ENCODE results near the gene TRIM33. TPM values are rescaled to one million over a fixed set of nuclear protein-coding genes. Genes with fewer than 3 reads are reported as not detected.

Gene TRIM33
- total and polyA plus RNA-seq, 2 donors (not counting 1 experiment from before 2014, with no cell fraction given): 17.8 to 21.5 TPM

GRCh38 chr1:114545796-114546195 lies 34.8 kb upstream of the TRIM33 start:
- Histone ChIP-seq H2AFZ (ENCODE audit: low read length) (no peak overlapping the region), H3K79me2 (ENCODE audit: control insufficient read depth, insufficient read depth, low read length) (no peaks in the 10 kb centered on the region)
- DNase-seq (ENCODE audit: low read depth in 2 of 2): no peak

DNA sequence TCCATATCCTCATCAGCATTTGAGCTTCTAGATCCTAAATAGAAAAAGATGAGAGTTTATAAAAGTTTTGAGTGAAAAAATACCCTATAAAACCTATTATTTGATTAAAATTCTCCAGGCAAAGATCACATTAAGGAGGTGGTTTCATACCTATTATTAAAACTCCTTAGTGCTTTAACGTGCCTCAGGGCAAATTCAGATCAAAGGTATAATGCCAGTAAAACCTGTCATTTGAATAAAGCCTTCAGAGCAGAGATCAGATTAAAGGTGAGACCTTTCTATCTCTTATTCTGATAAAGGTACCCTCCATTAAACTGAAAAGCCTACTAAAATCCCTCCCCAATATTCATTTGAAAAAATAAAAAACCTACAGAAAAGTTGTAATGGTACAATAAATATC lies 34.3 kb upstream of the TRIM33 start:
- Histone ChIP-seq H3K9ac (ENCODE audit: insufficient read depth, low read length) (no peak overlapping the region), H3K9me3 (ENCODE audit: control insufficient read depth, insufficient read depth, low read depth, low read length) (no peaks in the 10 kb centered on the region), H2AFZ (ENCODE audit: low read length) (no peak overlapping the region), H3K4me1 (ENCODE audit: control insufficient read depth, extremely low read depth, insufficient read depth, low read length) (no peaks in the 10 kb centered on the region), H3K36me3 (ENCODE audit: control insufficient read depth, insufficient read depth, low read length) (no peaks in the 10 kb centered on the region), H3K4me2 (ENCODE audit: extremely low read depth, insufficient read depth, low read length) (no peak overlapping the region), H3K79me2 (ENCODE audit: control insufficient read depth, insufficient read depth, low read length) (no peaks in the 10 kb centered on the region), H3K27ac (ENCODE audit: insufficient read depth, low read length) (no peak overlapping the region), H4K20me1 (ENCODE audit: control insufficient read depth, extremely low read depth, insufficient read depth, low read length) (no peaks in the 10 kb centered on the region), H3K4me3 (replicated peaks in 1 of 4; ENCODE audit: control extremely low read depth in 1 of 4, insufficient read depth in 1 of 4, low read depth in 3 of 4, low read length in 4 of 4) (no peak overlapping the region), H3K27me3 (ENCODE audit: control insufficient read depth, insufficient read depth, low read length) (no peaks in the 10 kb centered on the region)
- TF ChIP-seq EZH2 (IDR thresholded peaks at IDR 0.05; ENCODE audit: low read length, missing control alignments): no peak
- TF ChIP-seq, protein P1, sequence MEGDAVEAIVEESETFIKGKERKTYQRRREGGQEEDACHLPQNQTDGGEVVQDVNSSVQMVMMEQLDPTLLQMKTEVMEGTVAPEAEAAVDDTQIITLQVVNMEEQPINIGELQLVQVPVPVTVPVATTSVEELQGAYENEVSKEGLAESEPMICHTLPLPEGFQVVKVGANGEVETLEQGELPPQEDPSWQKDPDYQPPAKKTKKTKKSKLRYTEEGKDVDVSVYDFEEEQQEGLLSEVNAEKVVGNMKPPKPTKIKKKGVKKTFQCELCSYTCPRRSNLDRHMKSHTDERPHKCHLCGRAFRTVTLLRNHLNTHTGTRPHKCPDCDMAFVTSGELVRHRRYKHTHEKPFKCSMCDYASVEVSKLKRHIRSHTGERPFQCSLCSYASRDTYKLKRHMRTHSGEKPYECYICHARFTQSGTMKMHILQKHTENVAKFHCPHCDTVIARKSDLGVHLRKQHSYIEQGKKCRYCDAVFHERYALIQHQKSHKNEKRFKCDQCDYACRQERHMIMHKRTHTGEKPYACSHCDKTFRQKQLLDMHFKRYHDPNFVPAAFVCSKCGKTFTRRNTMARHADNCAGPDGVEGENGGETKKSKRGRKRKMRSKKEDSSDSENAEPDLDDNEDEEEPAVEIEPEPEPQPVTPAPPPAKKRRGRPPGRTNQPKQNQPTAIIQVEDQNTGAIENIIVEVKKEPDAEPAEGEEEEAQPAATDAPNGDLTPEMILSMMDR (conservative IDR thresholded peaks at IDR 0.05 in 1 of 2, IDR thresholded peaks at IDR 0.05 in 1 of 2; ENCODE audit: low read depth in 1 of 2, low read length in 2 of 2): no peak
- no peak for DNase-seq (ENCODE audit: low read depth in 2 of 2)

More at GRCh38 chr1:114545796-114546195, 34.8 kb upstream of the TRIM33 start:
- no peak overlapping the region for H3K27ac ChIP-seq (ENCODE audit: insufficient read depth, low read length)
- no peak overlapping the region for H3K9ac ChIP-seq (ENCODE audit: insufficient read depth, low read length)
- TF ChIP-seq, protein P1 (conservative IDR thresholded peaks at IDR 0.05 in 1 of 2, IDR thresholded peaks at IDR 0.05 in 1 of 2; ENCODE audit: low read depth in 1 of 2, low read length in 2 of 2): no peak
- no peak for TF ChIP-seq EZH2 (IDR thresholded peaks at IDR 0.05; ENCODE audit: low read length, missing control alignments)
- H3K4me1 ChIP-seq (ENCODE audit: control insufficient read depth, extremely low read depth, insufficient read depth, low read length): no peaks in the 10 kb centered on the region
- H4K20me1 ChIP-seq (ENCODE audit: control insufficient read depth, extremely low read depth, insufficient read depth, low read length): no peaks in the 10 kb centered on the region
- no peak overlapping the region for H3K4me3 ChIP-seq (replicated peaks in 1 of 4; ENCODE audit: control extremely low read depth in 1 of 4, insufficient read depth in 1 of 4, low read depth in 3 of 4, low read length in 4 of 4)
- no peaks in the 10 kb centered on the region for H3K36me3 ChIP-seq (ENCODE audit: control insufficient read depth, insufficient read depth, low read length)
- H3K9me3 ChIP-seq (ENCODE audit: control insufficient read depth, insufficient read depth, low read depth, low read length): no peaks in the 10 kb centered on the region
- H3K4me2 ChIP-seq (ENCODE audit: extremely low read depth, insufficient read depth, low read length): no peak overlapping the region
- no peaks in the 10 kb centered on the region for H3K27me3 ChIP-seq (ENCODE audit: control insufficient read depth, insufficient read depth, low read length)

DNA sequence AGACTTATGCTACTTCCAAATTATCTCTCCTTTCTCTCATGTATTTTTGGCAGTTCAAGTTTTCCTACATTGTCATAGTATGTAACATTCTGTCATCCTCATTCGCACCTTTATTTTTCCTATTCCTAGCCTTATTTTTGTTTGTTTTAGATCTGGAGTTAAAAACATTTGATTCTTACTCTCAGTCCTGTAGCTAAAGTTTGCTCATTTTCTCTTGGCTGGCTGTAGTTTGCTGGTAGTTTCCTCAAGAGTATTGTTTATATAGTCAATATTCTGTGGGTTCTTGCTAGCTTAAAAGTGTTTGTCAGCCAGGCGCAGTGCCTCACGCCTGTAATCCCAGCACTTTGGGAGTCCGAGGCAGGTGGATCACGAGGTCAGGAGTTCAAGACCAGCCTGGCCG lies 29.8 kb upstream of the TRIM33 start:
- H3K4me1 ChIP-seq (ENCODE audit: control insufficient read depth, extremely low read depth, insufficient read depth, low read length): no peaks in the 10 kb centered on the region
- no peak overlapping the region for H2AFZ ChIP-seq (ENCODE audit: low read length)
- H3K9ac ChIP-seq (ENCODE audit: insufficient read depth, low read length): no peak overlapping the region
- H3K79me2 ChIP-seq (ENCODE audit: control insufficient read depth, insufficient read depth, low read length): no peaks in the 10 kb centered on the region
- no peak for DNase-seq (ENCODE audit: low read depth in 2 of 2)
- TF ChIP-seq EZH2 (IDR thresholded peaks at IDR 0.05; ENCODE audit: low read length, missing control alignments): no peak
- TF ChIP-seq, protein P1 (conservative IDR thresholded peaks at IDR 0.05 in 1 of 2, IDR thresholded peaks at IDR 0.05 in 1 of 2; ENCODE audit: low read depth in 1 of 2, low read length in 2 of 2): no peak
- H3K27ac ChIP-seq (ENCODE audit: insufficient read depth, low read length): no peak overlapping the region
- H4K20me1 ChIP-seq (ENCODE audit: control insufficient read depth, extremely low read depth, insufficient read depth, low read length): no peaks in the 10 kb centered on the region
- H3K4me3 ChIP-seq (replicated peaks in 1 of 4; ENCODE audit: control extremely low read depth in 1 of 4, insufficient read depth in 1 of 4, low read depth in 3 of 4, low read length in 4 of 4): no peak overlapping the region
- H3K9me3 ChIP-seq (ENCODE audit: control insufficient read depth, insufficient read depth, low read depth, low read length): no peaks in the 10 kb centered on the region
- H3K4me2 ChIP-seq (ENCODE audit: extremely low read depth, insufficient read depth, low read length): no peak overlapping the region
- H3K27me3 ChIP-seq (ENCODE audit: control insufficient read depth, insufficient read depth, low read length): no peaks in the 10 kb centered on the region
- no peaks in the 10 kb centered on the region for H3K36me3 ChIP-seq (ENCODE audit: control insufficient read depth, insufficient read depth, low read length)

All from fibroblast of lung (primary cell).